GM19467 (cell line): Measurements from ENCODE around the gene BRIX1.

Experiments
- ATAC-seq: cut with Tn5 transposase; IDR thresholded peaks from one replicate; pipeline ENCODE4 v1.9.1; 2021; ENCODE audit warnings: mild to moderate bottlenecking, moderate library complexity; ENCODE audit not compliant: unreplicated experiment

BRIX1 gene

GRCh38 chr5:34915139-34915855 is at the start of gene BRIX1, which contains the start of gene RAD1:
Gene BRIX1 (plus strand): TSS chr5:34915711. CDS start chr5:34915739, 28 bp downstream.
Gene RAD1 (minus strand): TSS chr5:34915504. CDS start chr5:34914892, 612 bp downstream.
- ATAC-seq = peak; percentile 99

- ATAC-seq = no peak
Observed at GRCh38 chr5:34866989-34867471, 48.5 kb upstream of the BRIX1 start.

GRCh38 chr5:34867660-34868059 is 47.9 kb upstream of the BRIX1 start:
- no peak for ATAC-seq

GRCh38 chr5:34868791-34869190 is 46.7 kb upstream of the BRIX1 start:
- ATAC-seq = no peak

- no peak for ATAC-seq
Observed at GRCh38 chr5:34869256-34869655, 46.3 kb upstream of the BRIX1 start.

GRCh38 chr5:34870382-34870781 is 45.1 kb upstream of the BRIX1 start:
- no peak for ATAC-seq

- no peak for ATAC-seq
Observed at GRCh38 chr5:34876275-34876674, 39.2 kb upstream of the BRIX1 start.

- no peak for ATAC-seq
Observed at GRCh38 chr5:34881246-34881645, 34.3 kb upstream of the BRIX1 start.

- ATAC-seq = no peak
Observed at GRCh38 chr5:34886392-34887119, 29.0 kb upstream of the BRIX1 start.

- ATAC-seq = no peak
Observed at GRCh38 chr5:34889394-34889793, 26.1 kb upstream of the BRIX1 start.

- ATAC-seq = no peak
Observed at GRCh38 chr5:34891981-34892380, 23.5 kb upstream of the BRIX1 start.

GRCh38 chr5:34892414-34892813 is 23.1 kb upstream of the BRIX1 start:
- no peak for ATAC-seq

GRCh38 chr5:34894716-34895115 is 20.8 kb upstream of the BRIX1 start:
- no peak for ATAC-seq

- ATAC-seq = no peak
Observed at GRCh38 chr5:34895641-34896419, 19.7 kb upstream of the BRIX1 start.

GRCh38 chr5:34897646-34898045 is 17.9 kb upstream of the BRIX1 start:
- ATAC-seq = no peak

GRCh38 chr5:34898258-34898895 is 17.1 kb upstream of the BRIX1 start:
- peak; percentile 92 for ATAC-seq

GRCh38 chr5:34899066-34899465 is 16.4 kb upstream of the BRIX1 start:
- no peak for ATAC-seq

- ATAC-seq = no peak
Observed at GRCh38 chr5:34900652-34901051, 14.9 kb upstream of the BRIX1 start.

GRCh38 chr5:34903260-34903659 is 12.3 kb upstream of the BRIX1 start:
- no peak for ATAC-seq

- no peak for ATAC-seq
Observed at GRCh38 chr5:34905564-34905963, 9.9 kb upstream of the BRIX1 start.

GRCh38 chr5:34913072-34913471 is 2.4 kb upstream of the BRIX1 start:
- no peak for ATAC-seq
